IMR-90 (cell line): ENCODE data around the gene CHMP1A. TPM values are rescaled to one million over a fixed set of nuclear protein-coding genes. Genes with fewer than 3 reads are reported as not detected.

Source experiments
- ATAC-seq: fragments of 200-7000 bp; cut with Tn5 transposase; 2 replicates; pipeline ENCODE4 v1.9.1; 2020; ENCODE audit warnings: low read depth, mild to moderate bottlenecking, moderate library complexity
- BruUV-seq: library from RNA; stranded (reverse); fragments of 400-500 nt; replicated peaks from 2 replicates; lab custom pipeline; 2021; lab: Mats Ljungman, UMichigan
- CTCF ChIA-PET: fragments of 300-600 bp; formaldehyde crosslinking; extraction: SDS; loops from one replicate; lab custom pipeline; 2021; ENCODE audit warnings: antibody characterized with exemption; lab: Yijun Ruan, JAX
- POLR2A ChIA-PET: fragments of 300-600 bp; sonication (Branson Sonifier 250); formaldehyde crosslinking; loops from one replicate; lab custom pipeline; 2022; ENCODE audit warnings: antibody characterized with exemption; ENCODE audit not compliant: unreplicated experiment; lab: Charles Lee
- DNase-seq: peaks from one replicate; pipeline ENCODE4 v3.0.0; 2013
- H2AFZ ChIP-seq: replicated peaks from 2 replicates; pipeline ENCODE3; 2013; ENCODE audit warnings: low read length, mild to moderate bottlenecking; ENCODE audit not compliant: poor library complexity
- H2AK5ac ChIP-seq: 2 replicates; pipeline ENCODE4 v1.6.1; 2013; ENCODE audit warnings: low read depth, low read length, inconsistent platforms
- H2AK9ac ChIP-seq: replicated peaks from 2 replicates; pipeline ENCODE3; 2013; ENCODE audit warnings: mild to moderate bottlenecking, low read depth, low read length, moderate library complexity; ENCODE audit not compliant: poor library complexity
- H2BK120ac ChIP-seq: 2 replicates; pipeline ENCODE4 v1.6.1; 2013; ENCODE audit warnings: low read depth, low read length, inconsistent platforms
- H2BK15ac ChIP-seq: 3 replicates; pipeline ENCODE4 v1.6.1; 2013; ENCODE audit warnings: low read depth, low read length, inconsistent platforms
- H2BK20ac ChIP-seq: 2 replicates; pipeline ENCODE4 v1.6.1; 2013; ENCODE audit warnings: low read depth, mild to moderate bottlenecking, inconsistent platforms, low read length, moderate library complexity
- H2BK5ac ChIP-seq: 2 replicates; pipeline ENCODE4 v1.6.1; 2013; ENCODE audit warnings: mild to moderate bottlenecking, low read depth, low read length, inconsistent platforms; ENCODE audit not compliant: poor library complexity, severe bottlenecking
- H3K14ac ChIP-seq: replicated peaks from 2 replicates; pipeline ENCODE4 v1.6.1; 2013; ENCODE audit warnings: low read depth, low read length, inconsistent platforms
- H3K18ac ChIP-seq: 2 replicates; pipeline ENCODE4 v1.6.1; 2013; ENCODE audit warnings: low read depth, low read length, control low read depth
- H3K23ac ChIP-seq: 2 replicates; pipeline ENCODE4 v1.6.1; 2013; ENCODE audit warnings: low read depth, low read length, inconsistent platforms
- H3K27ac ChIP-seq: 2 replicates; pipeline ENCODE4 v1.5.1; 2013; ENCODE audit warnings: mild to moderate bottlenecking, control low read depth, low read length; ENCODE audit not compliant: insufficient read depth
- H3K27me3 ChIP-seq: 2 replicates; pipeline ENCODE4 v1.6.1; 2013; ENCODE audit warnings: low read length; ENCODE audit not compliant: control insufficient read depth, insufficient read depth
- H3K36me3 ChIP-seq: 2 replicates; pipeline ENCODE4 v1.6.1; 2013; ENCODE audit warnings: low read length, mixed read lengths; ENCODE audit not compliant: control insufficient read depth, insufficient read depth
- H3K4ac ChIP-seq: 2 replicates; pipeline ENCODE4 v1.6.1; 2013; ENCODE audit warnings: low read depth, low read length, inconsistent platforms
- H3K4me1 ChIP-seq: 2 replicates; pipeline ENCODE4 v1.6.1; 2013; ENCODE audit warnings: low read length, mixed read lengths; ENCODE audit not compliant: control insufficient read depth, insufficient read depth
- H3K4me2 ChIP-seq: 2 replicates; pipeline ENCODE4 v1.6.1; 2013; ENCODE audit warnings: low read depth, mild to moderate bottlenecking, control low read depth, low read length, moderate library complexity
- H3K4me3 ChIP-seq: 2 replicates; pipeline ENCODE4 v1.5.1; 2013; ENCODE audit warnings: low read depth, mild to moderate bottlenecking, control low read depth, low read length, moderate library complexity; ENCODE audit not compliant: insufficient read depth
- H3K56ac ChIP-seq: 2 replicates; pipeline ENCODE4 v1.6.1; 2013; ENCODE audit warnings: low read length, inconsistent platforms; ENCODE audit not compliant: insufficient read depth; ENCODE audit errors: extremely low read depth
- H3K79me1 ChIP-seq, 2 experiments: 2 replicates each; pipeline ENCODE4 v1.6.1; 2013; ENCODE audit warnings: low read length in 2 of 2, inconsistent platforms in 1 of 2, low read depth in 1 of 2
- H3K9ac ChIP-seq: 2 replicates; pipeline ENCODE4 v1.6.1; 2013; ENCODE audit warnings: low read depth, low read length, control low read depth
- H3K9me1 ChIP-seq: 2 replicates; pipeline ENCODE4 v1.6.1; 2013; ENCODE audit warnings: low read length, inconsistent platforms; ENCODE audit not compliant: insufficient read depth
- H3K9me3 ChIP-seq: 2 replicates; pipeline ENCODE4 v1.6.1; 2013; ENCODE audit warnings: low read length; ENCODE audit not compliant: control insufficient read depth, insufficient read depth
- H4K20me1 ChIP-seq: 2 replicates; pipeline ENCODE4 v1.6.1; 2013; ENCODE audit warnings: low read length, inconsistent platforms; ENCODE audit not compliant: insufficient read depth
- H4K5ac ChIP-seq: 2 replicates; pipeline ENCODE4 v1.6.1; 2013; ENCODE audit warnings: mild to moderate bottlenecking, low read depth, low read length, control low read depth
- H4K8ac ChIP-seq, 2 experiments: 2 replicates each; pipeline ENCODE4 v1.6.1; 2013; ENCODE audit warnings: low read depth in 2 of 2, low read length in 2 of 2, control low read depth in 1 of 2, inconsistent platforms in 1 of 2
- H4K91ac ChIP-seq: 2 replicates; pipeline ENCODE4 v1.6.1; 2013; ENCODE audit warnings: low read depth, low read length, inconsistent platforms; ENCODE audit not compliant: insufficient read depth
- CEBPB ChIP-seq: IDR thresholded peaks from 2 replicates; pipeline ENCODE4 v1.6.1; 2012; ENCODE audit warnings: low read depth, low read length, improper control_type of control experiment
- CHD1 ChIP-seq: IDR thresholded peaks from 2 replicates; pipeline ENCODE4 v1.6.1; 2012; ENCODE audit warnings: low read depth, low read length, improper control_type of control experiment
- FOS ChIP-seq: fragments of 150-350 bp; IDR thresholded peaks from 2 replicates; pipeline ENCODE4 v1.6.1; 2016; ENCODE audit warnings: low read depth, low read length
- MAFK ChIP-seq: IDR thresholded peaks from 2 replicates; pipeline ENCODE4 v1.6.1; 2012; ENCODE audit warnings: low read depth, low read length, improper control_type of control experiment
- NFE2L2 ChIP-seq: fragments of 150-350 bp; IDR thresholded peaks from 2 replicates; pipeline ENCODE4 v1.6.1; 2016; ENCODE audit warnings: low read depth, mild to moderate bottlenecking, low read length
- POLR2A ChIP-seq: IDR thresholded peaks from 2 replicates; pipeline ENCODE4 v1.6.1; 2012; ENCODE audit warnings: mild to moderate bottlenecking, low read depth, low read length
- RAD21 ChIP-seq: IDR thresholded peaks from 2 replicates; pipeline ENCODE4 v1.6.1; 2012; ENCODE audit warnings: low read length, improper control_type of control experiment
- RCOR1 ChIP-seq: IDR thresholded peaks from 2 replicates; pipeline ENCODE4 v1.6.1; 2012; ENCODE audit warnings: mild to moderate bottlenecking, low read length, improper control_type of control experiment; ENCODE audit not compliant: insufficient replicate concordance
- RFX5 ChIP-seq: IDR thresholded peaks from 2 replicates; pipeline ENCODE4 v1.8.0; 2012; ENCODE audit warnings: low read depth, mild to moderate bottlenecking, low read length, moderate library complexity
- WGBS, 2 experiments: methylation state at CpG; one replicate each; pipeline versions ENCODE4 v1.1.5 to v1.1.7; 2013; ENCODE audit warnings: missing lambda C conversion rate in 2 of 2; ENCODE audit not compliant: insufficient read length in 1 of 2; ENCODE audit errors: extremely low coverage in 2 of 2; 5-methylcytosine and 5-hydroxymethylcytosine counted together
- dilution Hi-C: fragments of 300-500 bp; cut with HindIII; formaldehyde crosslinking; loops from one replicate; pipeline ENCODE4 v1.14.3; 2018; ENCODE audit warnings: low sequenced_read_pairs; ENCODE audit not compliant: unreplicated experiment
- in situ Hi-C: fragments of 300-500 bp; cut with MboI; formaldehyde crosslinking; loops from 3 replicates; pipeline ENCODE4 v1.14.3; 2019; ENCODE audit warnings: low sequenced_read_pairs, inconsistent platforms, mixed read lengths
- intact Hi-C: fragments of 100-400 bp; cut with micrococcal nuclease; formaldehyde crosslinking; loops from 2 replicates; pipeline ENCODE4 v1.10.0; 2022
- polyA plus RNA-seq, 3 experiments: library from polyadenylated mRNA; depleted of rRNA; stranded (reverse); fragments of >200 nt; gene quantifications; 2 replicates each; pipeline ENCODE4 v1.2.3, GENCODE V29; 2012; ENCODE audit warnings: low replicate concordance in 1 of 3
- total RNA-seq: library from RNA; depleted of rRNA; stranded (reverse); fragments of >200 nt; gene quantifications from 2 replicates; pipeline ENCODE4 v1.2.3, GENCODE V29; 2012
- TF ChIP-seq, protein P1 (sequence below): fragments of 150-350 bp; IDR thresholded peaks from 2 replicates; pipeline ENCODE4 v1.6.1; 2017; ENCODE audit warnings: mild to moderate bottlenecking, antibody characterized with exemption, low read length, low read depth
- TF ChIP-seq, protein P2 (sequence below): fragments of 150-350 bp; IDR thresholded peaks from 2 replicates; pipeline ENCODE4 v1.6.1; 2016; ENCODE audit warnings: low read depth, mild to moderate bottlenecking, low read length, moderate library complexity, borderline replicate concordance
- TF ChIP-seq, protein P3 (sequence below): conservative IDR thresholded peaks from 2 replicates; pipeline ENCODE4 v1.5.1; 2012; ENCODE audit warnings: mild to moderate bottlenecking, low read depth, low read length, improper control_type of control experiment

CHMP1A gene
- total and polyA plus RNA-seq, 2 of the 4 experiments (the other 2 are of a cell fraction) = 97.3 to 99.8 TPM

DNA sequence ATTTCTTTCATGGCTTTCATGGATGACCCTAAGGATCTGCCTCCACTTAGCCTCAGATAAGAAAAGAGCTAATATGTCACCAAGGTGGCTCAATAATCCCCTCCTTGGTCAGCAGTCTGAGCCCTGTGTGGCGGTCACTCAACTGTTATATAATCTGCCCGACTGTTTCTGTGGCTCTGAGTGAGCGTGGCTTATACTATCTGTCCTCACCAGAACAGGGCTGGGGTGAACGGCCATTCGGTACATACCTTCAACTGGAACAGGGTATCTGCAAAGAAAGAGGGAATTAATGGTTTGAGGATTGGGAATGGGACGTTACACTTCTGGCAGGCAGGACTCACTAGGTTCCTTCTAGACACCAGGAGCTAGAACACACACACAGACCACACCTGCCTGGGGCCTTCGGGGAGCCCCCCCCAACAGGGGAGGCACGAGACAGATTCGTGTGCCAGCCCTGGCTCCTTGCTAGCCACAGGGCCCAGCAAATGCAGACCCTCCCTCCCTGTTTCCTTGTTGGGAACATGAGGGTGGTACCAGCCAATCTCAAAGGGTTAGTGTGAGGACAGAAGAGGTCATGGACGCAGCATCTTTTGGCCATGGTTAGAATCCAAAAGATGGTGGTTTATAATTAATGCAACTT, 3.7 kb downstream of the CHMP1A start:
- peaks cover 12% of the 10 kb centered on the region; the same call in 1 of the 2 replicates for H3K9me1 ChIP-seq
- no peak overlapping the region for H3K9ac ChIP-seq
- WGBS, 2 experiments = 94% methylated on average over 3 of the region's 10 CpGs; no CpG with 5 or more reads in 1 of the 2 experiments
- ChIA-PET POLR2A (no interaction called here), CTCF (no interaction called here)
- H3K4me1 ChIP-seq = peaks cover 7% of the 10 kb centered on the region
- dilution Hi-C loops (no loop called here), intact Hi-C loops (no loop called here), in situ Hi-C loops (no loop called here)
- no peak overlapping the region for H4K91ac ChIP-seq
- H3K27me3 ChIP-seq = no peaks in the 10 kb centered on the region
- H3K4me3 ChIP-seq = no peak overlapping the region
- H2BK120ac ChIP-seq = no peak overlapping the region
- no peak overlapping the region for H3K18ac ChIP-seq
- H3K4me2 ChIP-seq = no peak overlapping the region
- H2BK5ac ChIP-seq = no peak overlapping the region
- TF ChIP-seq, protein P1, sequence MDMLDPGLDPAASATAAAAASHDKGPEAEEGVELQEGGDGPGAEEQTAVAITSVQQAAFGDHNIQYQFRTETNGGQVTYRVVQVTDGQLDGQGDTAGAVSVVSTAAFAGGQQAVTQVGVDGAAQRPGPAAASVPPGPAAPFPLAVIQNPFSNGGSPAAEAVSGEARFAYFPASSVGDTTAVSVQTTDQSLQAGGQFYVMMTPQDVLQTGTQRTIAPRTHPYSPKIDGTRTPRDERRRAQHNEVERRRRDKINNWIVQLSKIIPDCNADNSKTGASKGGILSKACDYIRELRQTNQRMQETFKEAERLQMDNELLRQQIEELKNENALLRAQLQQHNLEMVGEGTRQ = no peak
- TF ChIP-seq NFE2L2 (no peak), RAD21 (no peak), POLR2A (no peak), MAFK (no peak), CHD1 (no peak), FOS (no peak), RCOR1 (no peak), CEBPB (no peak), RFX5 (no peak)
- TF ChIP-seq, protein P2, sequence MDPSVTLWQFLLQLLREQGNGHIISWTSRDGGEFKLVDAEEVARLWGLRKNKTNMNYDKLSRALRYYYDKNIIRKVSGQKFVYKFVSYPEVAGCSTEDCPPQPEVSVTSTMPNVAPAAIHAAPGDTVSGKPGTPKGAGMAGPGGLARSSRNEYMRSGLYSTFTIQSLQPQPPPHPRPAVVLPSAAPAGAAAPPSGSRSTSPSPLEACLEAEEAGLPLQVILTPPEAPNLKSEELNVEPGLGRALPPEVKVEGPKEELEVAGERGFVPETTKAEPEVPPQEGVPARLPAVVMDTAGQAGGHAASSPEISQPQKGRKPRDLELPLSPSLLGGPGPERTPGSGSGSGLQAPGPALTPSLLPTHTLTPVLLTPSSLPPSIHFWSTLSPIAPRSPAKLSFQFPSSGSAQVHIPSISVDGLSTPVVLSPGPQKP = no peak
- TF ChIP-seq, protein P3, sequence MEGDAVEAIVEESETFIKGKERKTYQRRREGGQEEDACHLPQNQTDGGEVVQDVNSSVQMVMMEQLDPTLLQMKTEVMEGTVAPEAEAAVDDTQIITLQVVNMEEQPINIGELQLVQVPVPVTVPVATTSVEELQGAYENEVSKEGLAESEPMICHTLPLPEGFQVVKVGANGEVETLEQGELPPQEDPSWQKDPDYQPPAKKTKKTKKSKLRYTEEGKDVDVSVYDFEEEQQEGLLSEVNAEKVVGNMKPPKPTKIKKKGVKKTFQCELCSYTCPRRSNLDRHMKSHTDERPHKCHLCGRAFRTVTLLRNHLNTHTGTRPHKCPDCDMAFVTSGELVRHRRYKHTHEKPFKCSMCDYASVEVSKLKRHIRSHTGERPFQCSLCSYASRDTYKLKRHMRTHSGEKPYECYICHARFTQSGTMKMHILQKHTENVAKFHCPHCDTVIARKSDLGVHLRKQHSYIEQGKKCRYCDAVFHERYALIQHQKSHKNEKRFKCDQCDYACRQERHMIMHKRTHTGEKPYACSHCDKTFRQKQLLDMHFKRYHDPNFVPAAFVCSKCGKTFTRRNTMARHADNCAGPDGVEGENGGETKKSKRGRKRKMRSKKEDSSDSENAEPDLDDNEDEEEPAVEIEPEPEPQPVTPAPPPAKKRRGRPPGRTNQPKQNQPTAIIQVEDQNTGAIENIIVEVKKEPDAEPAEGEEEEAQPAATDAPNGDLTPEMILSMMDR = no peak
- H2AFZ ChIP-seq = no peak overlapping the region
- H2BK15ac ChIP-seq = no peak overlapping the region
- H3K36me3 ChIP-seq = peaks cover 29% of the 10 kb centered on the region
- BruUV-seq = no TSS peak
- no peak overlapping the region for H2AK5ac ChIP-seq
- H3K79me1 ChIP-seq = peaks cover 23 to 54% of the 10 kb centered on the region in 2 experiments
- H3K56ac ChIP-seq = no peak overlapping the region
- peaks cover 42% of the 10 kb centered on the region for H4K20me1 ChIP-seq
- H4K8ac ChIP-seq = no peak overlapping the region
- H3K14ac ChIP-seq = no peak overlapping the region
- H3K4ac ChIP-seq = no peak overlapping the region
- H2BK20ac ChIP-seq = no peak overlapping the region
- H3K27ac ChIP-seq = no peak overlapping the region
- H4K5ac ChIP-seq = no peak overlapping the region
- H2AK9ac ChIP-seq = no peak overlapping the region
- ATAC-seq = no peak
- H3K9me3 ChIP-seq = no peaks in the 10 kb centered on the region
- no peak for DNase-seq
- H3K23ac ChIP-seq = no peak overlapping the region
